ENCODE results near the gene COG7. TPM values are rescaled to one million over a fixed set of nuclear protein-coding genes. Genes with fewer than 3 reads are reported as not detected.

COG7 gene
- total RNA-seq, 1 experiment from 2014 or later: 29.4 TPM

DNA sequence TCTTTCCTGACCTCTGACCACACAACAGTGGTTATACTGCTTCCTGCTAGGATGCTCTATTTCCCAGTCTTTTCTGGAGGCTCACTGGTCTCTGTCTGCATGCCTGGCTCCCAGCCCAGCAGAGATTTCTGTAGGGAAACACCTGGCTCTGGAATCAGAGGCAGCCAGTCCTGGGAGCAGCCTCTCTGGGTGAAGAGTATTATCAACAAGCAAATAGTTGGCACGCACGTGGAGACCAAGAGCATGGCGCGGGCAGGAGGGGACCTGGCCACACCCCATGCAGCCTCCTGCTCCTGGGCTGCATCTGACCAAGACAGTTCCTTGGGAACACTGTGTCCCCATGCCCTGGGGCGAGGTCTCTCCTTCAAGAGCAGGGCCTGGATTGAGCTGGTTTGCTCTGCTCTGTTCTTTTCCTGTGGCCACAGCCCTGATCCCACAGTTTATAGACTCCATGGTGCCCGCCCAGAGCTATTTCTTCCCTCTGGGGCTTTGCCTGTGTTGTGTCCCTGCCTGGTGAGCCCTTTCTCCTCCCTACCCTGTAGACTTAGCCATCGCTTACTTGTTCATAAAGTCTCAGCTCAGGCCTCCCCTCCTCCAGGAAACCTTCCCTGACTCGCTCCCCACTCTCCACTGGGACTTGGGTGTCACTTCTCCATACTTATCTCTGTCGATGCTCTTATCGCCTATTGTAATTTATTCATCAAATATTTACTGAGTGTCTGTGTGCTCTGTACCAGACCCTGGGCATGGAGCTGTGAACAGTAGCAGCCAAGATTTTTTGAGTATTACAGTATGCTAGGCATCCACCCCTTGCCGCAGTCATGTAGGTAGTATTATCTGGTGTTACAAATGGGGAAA, 90.3 kb downstream of the COG7 start:
- TF ChIP-seq, protein P1, sequence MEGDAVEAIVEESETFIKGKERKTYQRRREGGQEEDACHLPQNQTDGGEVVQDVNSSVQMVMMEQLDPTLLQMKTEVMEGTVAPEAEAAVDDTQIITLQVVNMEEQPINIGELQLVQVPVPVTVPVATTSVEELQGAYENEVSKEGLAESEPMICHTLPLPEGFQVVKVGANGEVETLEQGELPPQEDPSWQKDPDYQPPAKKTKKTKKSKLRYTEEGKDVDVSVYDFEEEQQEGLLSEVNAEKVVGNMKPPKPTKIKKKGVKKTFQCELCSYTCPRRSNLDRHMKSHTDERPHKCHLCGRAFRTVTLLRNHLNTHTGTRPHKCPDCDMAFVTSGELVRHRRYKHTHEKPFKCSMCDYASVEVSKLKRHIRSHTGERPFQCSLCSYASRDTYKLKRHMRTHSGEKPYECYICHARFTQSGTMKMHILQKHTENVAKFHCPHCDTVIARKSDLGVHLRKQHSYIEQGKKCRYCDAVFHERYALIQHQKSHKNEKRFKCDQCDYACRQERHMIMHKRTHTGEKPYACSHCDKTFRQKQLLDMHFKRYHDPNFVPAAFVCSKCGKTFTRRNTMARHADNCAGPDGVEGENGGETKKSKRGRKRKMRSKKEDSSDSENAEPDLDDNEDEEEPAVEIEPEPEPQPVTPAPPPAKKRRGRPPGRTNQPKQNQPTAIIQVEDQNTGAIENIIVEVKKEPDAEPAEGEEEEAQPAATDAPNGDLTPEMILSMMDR (IDR thresholded peaks at IDR 0.05; ENCODE audit: unreplicated experiment): no peak
- CTCF ChIA-PET: interaction anchor here (0.8 to 1.4 kb wide), 2 partner anchors 12 to 16 kb away, joined by 3 to 5 read pairs; no protein-coding TSS in a partner anchor
- no peaks in the 10 kb centered on the region for H3K27me3 Mint-ChIP-seq (ENCODE audit: unreplicated experiment)
- H3K9me3 Mint-ChIP-seq (ENCODE audit: low read depth, unreplicated experiment): no peaks in the 10 kb centered on the region
- BruUV-seq (replicated peaks): no TSS peak
- DNase-seq: peak; percentile 21
- H3K36me3 Mint-ChIP-seq (ENCODE audit: insufficient read depth, unreplicated experiment): no peaks in the 10 kb centered on the region
- H3K4me3 Mint-ChIP-seq (ENCODE audit: low read depth, unreplicated experiment): no peak overlapping the region
- intact Hi-C loops (cut with micrococcal nuclease; ENCODE audit: unreplicated experiment): no loop called here
- H3K4me1 Mint-ChIP-seq (ENCODE audit: low read depth, unreplicated experiment): peaks cover 22% of the 10 kb centered on the region
- no peak overlapping the region for H3K27ac Mint-ChIP-seq (ENCODE audit: unreplicated experiment)

DNA sequence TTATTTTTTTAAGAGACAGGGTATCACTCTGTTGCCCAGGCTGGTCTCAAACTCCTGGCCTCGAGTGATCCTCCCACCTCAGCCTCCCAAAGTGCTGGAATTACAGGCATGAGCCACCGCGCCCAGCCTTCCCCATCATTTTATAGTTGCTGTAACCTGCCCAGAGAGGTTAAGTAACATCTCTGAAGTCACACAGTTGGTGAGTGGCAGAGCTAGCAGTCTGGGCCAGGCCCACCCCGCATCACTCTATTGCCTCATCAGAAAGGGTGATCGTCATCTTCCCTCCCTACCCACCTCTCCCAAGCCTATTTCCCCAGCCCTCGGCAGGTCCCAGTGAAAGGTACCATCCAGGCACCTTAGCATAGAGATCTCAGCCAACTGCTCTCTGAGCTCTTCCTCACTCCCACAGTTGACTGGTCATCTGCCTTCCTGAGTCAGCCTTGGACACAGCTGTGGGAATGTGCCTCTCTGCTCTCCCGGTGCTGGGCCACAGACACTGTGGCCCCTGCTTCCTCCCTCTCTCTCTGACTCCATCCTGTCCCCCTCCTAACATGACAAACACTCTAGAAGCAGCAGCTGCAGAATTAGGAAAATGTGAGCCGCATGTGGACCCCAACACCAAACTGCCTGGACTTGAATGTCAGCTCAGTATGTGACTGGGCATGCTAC, 93.8 kb downstream of the COG7 start:
- H3K4me1 Mint-ChIP-seq (ENCODE audit: low read depth, unreplicated experiment): peaks cover 12% of the 10 kb centered on the region
- no peak overlapping the region for H3K4me3 Mint-ChIP-seq (ENCODE audit: low read depth, unreplicated experiment)
- no peak for DNase-seq
- H3K27me3 Mint-ChIP-seq (ENCODE audit: unreplicated experiment): peaks cover 10% of the 10 kb centered on the region
- H3K9me3 Mint-ChIP-seq (ENCODE audit: low read depth, unreplicated experiment): no peaks in the 10 kb centered on the region
- intact Hi-C loops (cut with micrococcal nuclease; ENCODE audit: unreplicated experiment): no loop called here
- no TSS peak for BruUV-seq (replicated peaks)
- CTCF ChIA-PET: no interaction called here
- TF ChIP-seq, protein P1 (IDR thresholded peaks at IDR 0.05; ENCODE audit: unreplicated experiment): no peak
- H3K36me3 Mint-ChIP-seq (ENCODE audit: insufficient read depth, unreplicated experiment): no peaks in the 10 kb centered on the region
- H3K27ac Mint-ChIP-seq (ENCODE audit: unreplicated experiment): no peak overlapping the region

DNA sequence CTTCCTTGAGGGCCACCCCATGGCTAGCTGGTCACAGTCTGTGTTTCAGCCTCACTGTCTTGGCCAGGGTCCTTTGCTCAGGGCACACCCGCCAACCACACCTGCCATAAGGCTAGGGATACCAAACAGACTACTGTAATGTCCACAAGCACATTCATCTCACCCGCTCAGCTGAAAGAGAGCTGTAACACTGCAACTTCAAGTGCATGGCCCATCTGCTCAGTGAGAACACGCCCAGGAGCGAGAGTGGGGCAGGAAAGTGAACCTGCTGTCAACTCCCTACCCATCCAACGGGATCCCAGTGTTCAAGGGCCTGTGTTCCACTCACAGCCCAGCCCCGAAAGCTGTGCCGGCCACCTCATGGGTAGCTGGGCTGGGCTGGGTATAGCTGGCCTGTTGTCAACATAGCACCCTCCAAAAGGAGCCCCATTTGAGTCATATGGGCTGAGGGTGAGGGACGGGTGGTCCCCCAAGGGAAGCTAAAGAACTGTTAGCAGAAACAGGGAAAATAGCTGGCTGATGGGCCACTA, 95.2 kb downstream of the COG7 start:
- H3K4me3 Mint-ChIP-seq (ENCODE audit: low read depth, unreplicated experiment): no peak overlapping the region

DNA sequence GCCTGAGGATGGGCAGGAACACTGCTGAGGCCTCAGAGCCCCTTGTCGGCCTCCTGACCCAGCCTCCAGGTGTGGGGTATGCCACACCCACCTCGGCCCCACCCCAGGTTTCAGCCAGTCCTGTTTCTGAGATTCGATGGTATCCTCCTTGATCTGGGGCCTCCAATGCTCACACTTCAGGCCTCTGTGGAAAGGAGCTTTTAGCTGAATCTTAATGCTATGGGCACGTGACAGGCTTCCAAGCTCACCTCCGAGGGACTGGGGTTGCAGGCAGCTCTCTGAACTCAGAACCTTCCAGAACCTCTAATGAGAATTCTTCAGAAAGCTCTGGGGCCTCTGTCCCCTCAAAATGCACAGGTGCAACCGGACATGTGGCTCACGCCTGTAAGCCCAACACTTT, 96.0 kb downstream of the COG7 start:
- TF ChIP-seq, protein P1 (IDR thresholded peaks at IDR 0.05; ENCODE audit: unreplicated experiment): no peak
- no peaks in the 10 kb centered on the region for H3K4me1 Mint-ChIP-seq (ENCODE audit: low read depth, unreplicated experiment)
- no peak overlapping the region for H3K27ac Mint-ChIP-seq (ENCODE audit: unreplicated experiment)
- H3K27me3 Mint-ChIP-seq (ENCODE audit: unreplicated experiment): peaks cover 33% of the 10 kb centered on the region
- CTCF ChIA-PET: no interaction called here
- DNase-seq: no peak
- no TSS peak for BruUV-seq (replicated peaks)
- no peaks in the 10 kb centered on the region for H3K36me3 Mint-ChIP-seq (ENCODE audit: insufficient read depth, unreplicated experiment)
- H3K9me3 Mint-ChIP-seq (ENCODE audit: low read depth, unreplicated experiment): peaks cover 2% of the 10 kb centered on the region
- intact Hi-C loops (cut with micrococcal nuclease; ENCODE audit: unreplicated experiment): no loop called here
- H3K4me3 Mint-ChIP-seq (ENCODE audit: low read depth, unreplicated experiment): no peak overlapping the region

More for the DNA sequence above, 95.2 kb downstream of the COG7 start:
- Mint-ChIP-seq H3K27ac (ENCODE audit: unreplicated experiment) (no peak overlapping the region), H3K27me3 (ENCODE audit: unreplicated experiment) (peaks cover 24% of the 10 kb centered on the region), H3K36me3 (ENCODE audit: insufficient read depth, unreplicated experiment) (no peaks in the 10 kb centered on the region), H3K9me3 (ENCODE audit: low read depth, unreplicated experiment) (no peaks in the 10 kb centered on the region), H3K4me1 (ENCODE audit: low read depth, unreplicated experiment) (peaks cover 6% of the 10 kb centered on the region)
- CTCF ChIA-PET: no interaction called here
- no TSS peak for BruUV-seq (replicated peaks)
- TF ChIP-seq, protein P1 (IDR thresholded peaks at IDR 0.05; ENCODE audit: unreplicated experiment): no peak
- no peak for DNase-seq
- intact Hi-C loops (cut with micrococcal nuclease; ENCODE audit: unreplicated experiment): no loop called here
